K562 (cell line): ENCODE data around the gene MMS19. TPM values are rescaled to one million over a fixed set of nuclear protein-coding genes. Genes with fewer than 3 reads are reported as not detected.

Experiments
- C11orf30 ChIP-seq: fragments of 450-650 bp; IDR thresholded peaks from 2 replicates; pipeline ENCODE4 v1.6.1; 2016; ENCODE audit warnings: low read depth, mild to moderate bottlenecking
- HES1 ChIP-seq: fragments of 450-650 bp; IDR thresholded peaks from 2 replicates; pipeline ENCODE4 v1.6.1; 2016; ENCODE audit warnings: low read depth, mild to moderate bottlenecking, moderate library complexity
- MNT ChIP-seq, 2 experiments: fragments of 450-650 bp; conservative IDR thresholded peaks; 2 replicates each; pipeline ENCODE4 v1.6.1; 2017; ENCODE audit warnings: mild to moderate bottlenecking in 2 of 2, moderate library complexity in 2 of 2
- SMAD1 ChIP-seq: fragments of 150-350 bp; IDR thresholded peaks from 2 replicates; pipeline ENCODE4 v1.6.1; 2014; ENCODE audit warnings: low read length, low read depth; ENCODE audit not compliant: partially characterized antibody
- TEAD4 ChIP-seq, 2 experiments: sonication (generic) in 1 of 2; formaldehyde crosslinking in 1 of 2; IDR thresholded peaks; 2 replicates each; pipeline versions ENCODE4 v1.6.1 to v1.8.0; 2012 to 2022; ENCODE audit warnings: borderline replicate concordance in 1 of 2, inconsistent platforms in 1 of 2, low read length in 1 of 2, mild to moderate bottlenecking in 1 of 2, missing genetic modification reagents in 1 of 2
- ZBTB49 ChIP-seq: sonication (generic); formaldehyde crosslinking; IDR thresholded peaks from 2 replicates; pipeline ENCODE4 v1.8.0; 2022; ENCODE audit warnings: missing genetic modification reagents, mild to moderate bottlenecking, borderline replicate concordance
- ZNF639 ChIP-seq, 2 experiments: fragments of 200-800 bp in 1 of 2; sonication (Bioruptor generic) in 1 of 2; sonication (generic) in 1 of 2; formaldehyde crosslinking in 1 of 2; IDR thresholded peaks in 1 of 2; conservative IDR thresholded peaks in 1 of 2; 2 replicates each; pipeline versions ENCODE4 v1.5.0 to v1.6.1; 2016 to 2020; ENCODE audit warnings: missing compliant biosample characterization in 1 of 2, missing genetic modification characterization in 1 of 2, missing genetic modification reagents in 1 of 2
- polyA plus RNA-seq, 8 experiments: library from polyadenylated mRNA; depleted of rRNA in 4 of 8; stranded (reverse) in 5 of 8; unstranded in 3 of 8; fragments of >200 nt; fragmentation: Nextera tagmentation in 2 of 8; fragmentation: Illumina TruSeq in 1 of 8; extraction: Ambion mirVana in 2 of 8; extraction: Trizol in 1 of 8; gene quantifications; 2 replicates each; pipeline versions ENCODE4 v1.2.1 to v1.2.3, GENCODE V29; 2011 to 2014; ENCODE audit warnings: inconsistent platforms in 1 of 8, missing spikeins in 1 of 8
- total RNA-seq, 7 experiments: library from RNA; depleted of rRNA in 6 of 7; stranded (reverse); fragments of >200 nt in 6 of 7; fragmentation: Illumina TruSeq in 2 of 7; extraction: Trizol in 2 of 7; gene quantifications; 2 replicates each; pipeline versions ENCODE4 v1.2.1 to v1.2.3, GENCODE V29; 2011 to 2021; ENCODE audit warnings: low replicate concordance in 1 of 7

Gene MMS19
- total and polyA plus RNA-seq, 9 of the 15 experiments (the other 6 are each of a cell fraction or from before 2014, with no cell fraction given), result 40.1 to 110 (median 62.9) TPM

- TF ChIP-seq TEAD4 (IDR thresholded peaks at IDR 0.05; ENCODE audit: low read length) (no peak), TEAD4 (CRISPR knock-in tag; IDR thresholded peaks at IDR 0.05; ENCODE audit: borderline replicate concordance) (no peak), C11orf30 (no peak), MNT (conservative IDR thresholded peaks at IDR 0.05) (no peak), HES1 (no peak), ZBTB49 (no peak), SMAD1 (no peak), ZNF639 (CRISPR knock-in tag; conservative IDR thresholded peaks at IDR 0.05 in 1 of 2, IDR thresholded peaks at IDR 0.05 in 1 of 2) (no peak)
Measured at GRCh38 chr10:97442277-97442676, 55.9 kb downstream of the MMS19 start (continued).
